ENCODE measurements around the gene RNF169. TPM values are rescaled to one million over a fixed set of nuclear protein-coding genes. Genes with fewer than 3 reads are reported as not detected.

Gene RNF169
- total and polyA plus RNA-seq, 2 of the 13 experiments (the other 11 are each of a cell fraction or from before 2014, with no cell fraction given), result 5.3 to 14.2 TPM

GRCh38 chr11:74780248-74781005 lies 31.8 kb downstream of the RNF169 start (continued):
- TF ChIP-seq ZNF569 (CRISPR knock-in tag; IDR thresholded peaks at IDR 0.05; ENCODE audit: borderline replicate concordance) (no peak), RNF219 (CRISPR knock-in tag; IDR thresholded peaks at IDR 0.05) (no peak), ZFYVE20 (CRISPR knock-in tag; IDR thresholded peaks at IDR 0.05; ENCODE audit: borderline replicate concordance, low read depth) (no peak), ZNF552 (CRISPR knock-in tag; IDR thresholded peaks at IDR 0.05; ENCODE audit: borderline replicate concordance) (no peak), ARID2 (CRISPR knock-in tag; IDR thresholded peaks at IDR 0.05; ENCODE audit: borderline replicate concordance) (no peak), ZZZ3 (CRISPR knock-in tag; IDR thresholded peaks at IDR 0.05; ENCODE audit: borderline replicate concordance) (no peak), MAFF (IDR thresholded peaks at IDR 0.05; ENCODE audit: low read depth, low read length) (no peak)

- H3K9ac ChIP-seq (ENCODE audit: insufficient read depth, low read depth, low read length), result no peak overlapping the region
- H3K27me3 ChIP-seq (ENCODE audit: control insufficient read depth in 1 of 2, insufficient read depth in 2 of 2, low read length in 2 of 2), result no peaks in the 10 kb centered on the region
- in situ Hi-C loops (cut with HindIII; ENCODE audit: extremely low pct_ligation_motif_present, low pct_unique_long_range_greater_than_20kb), result no loop called here
- DNase-seq (ENCODE audit: low spot score) (no peak), FAIRE-seq (no peak), ATAC-seq (no peak)
- peaks cover 0 to 5% of the 10 kb centered on the region in 2 experiments; a peak in 1 of 5 replicates for H3K36me3 ChIP-seq (replicated peaks in 1 of 2; ENCODE audit: control insufficient read depth in 1 of 2, insufficient read depth in 2 of 2, low read length in 2 of 2)
- H3K9me3 ChIP-seq (ENCODE audit: low read length), result no peaks in the 10 kb centered on the region
- intact Hi-C loops (cut with micrococcal nuclease; ENCODE audit: unreplicated experiment), result no loop called here
- H2AFZ ChIP-seq (ENCODE audit: low read length), result no peak overlapping the region
- no peak overlapping the region for H3K4me2 ChIP-seq (ENCODE audit: low read depth, low read length)
- no peak overlapping the region for H3K27ac ChIP-seq (ENCODE audit: extremely low read length, insufficient read depth, low read length)
- peaks cover 12% of the 10 kb centered on the region for H4K20me1 ChIP-seq (ENCODE audit: insufficient read depth, low read length)
- BruUV-seq (replicated peaks), result no TSS peak
- ChIA-PET CTCF (ENCODE audit: low intra/inter-chr PET ratio, low total read pairs) (no interaction called here), POLR2A (no interaction called here)
- peaks cover 62% of the 10 kb centered on the region for H3K79me2 ChIP-seq (ENCODE audit: insufficient read depth, low read length)
- H3K4me1 ChIP-seq (ENCODE audit: insufficient read depth, low read length), result no peaks in the 10 kb centered on the region
- no peak overlapping the region for H3K4me3 ChIP-seq (replicated peaks in 1 of 3; ENCODE audit: insufficient read depth in 1 of 3, low read depth in 2 of 3, low read length in 3 of 3)
- WGBS (ENCODE audit: low lambda C conversion rate), result 93% methylated on average over 2 of the region's 2 CpGs
- TF ChIP-seq PAF1 (CRISPR knock-in tag; IDR thresholded peaks at IDR 0.05), result no peak
- TF ChIP-seq ZNF740 (CRISPR knock-in tag; IDR thresholded peaks at IDR 0.05), result no peak
- no peak for TF ChIP-seq ZNF430 (CRISPR knock-in tag; IDR thresholded peaks at IDR 0.05)
- no peak for TF ChIP-seq FOXA3 (CRISPR knock-in tag; IDR thresholded peaks at IDR 0.05)
- no peak for TF ChIP-seq ATF1 (CRISPR knock-in tag; IDR thresholded peaks at IDR 0.05)
- no peak for TF ChIP-seq GFI1 (CRISPR knock-in tag; IDR thresholded peaks at IDR 0.05; ENCODE audit: borderline replicate concordance)
- TF ChIP-seq HNRNPUL1 (IDR thresholded peaks at IDR 0.05; ENCODE audit: low read depth, low read length), result no peak
- no peak for TF ChIP-seq CREB3 (CRISPR knock-in tag; IDR thresholded peaks at IDR 0.05)
- no peak for TF ChIP-seq MBNL3 (CRISPR knock-in tag; conservative IDR thresholded peaks at IDR 0.05)
- TF ChIP-seq PRPF4 (IDR thresholded peaks at IDR 0.05; ENCODE audit: low read depth, low read length, poor library complexity, severe bottlenecking), result no peak
Observed at GRCh38 chr11:74783241-74783871, 34.7 kb downstream of the RNF169 start.

Data from HepG2 (cell line).